GM18858 (cell line): Measurements from ENCODE around the gene FSIP1.

ENCODE experiments used
- ATAC-seq: cut with Tn5 transposase; IDR thresholded peaks from one replicate; pipeline ENCODE4 v1.9.1; 2021; ENCODE audit not compliant: unreplicated experiment

The FSIP1 gene

DNA sequence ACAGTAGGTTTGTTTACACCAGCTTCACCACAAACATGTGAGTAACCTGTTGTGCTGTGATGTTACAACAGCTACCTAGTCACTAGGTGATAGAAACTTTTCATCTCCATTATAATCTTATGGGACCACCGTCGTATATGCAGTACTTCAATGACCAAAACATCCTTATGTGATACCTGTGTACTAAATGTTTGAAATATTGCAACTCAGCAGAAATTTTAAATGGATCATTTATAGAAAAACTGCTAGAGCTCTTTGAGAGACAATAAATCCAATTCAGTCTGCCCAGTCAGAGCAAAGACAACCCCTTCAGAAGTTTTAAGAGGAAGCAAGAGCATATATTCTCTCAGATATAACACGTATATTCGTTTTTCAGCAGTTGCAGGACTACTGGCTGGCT, 128.3 kb downstream of the FSIP1 start:
- ATAC-seq, result no peak

DNA sequence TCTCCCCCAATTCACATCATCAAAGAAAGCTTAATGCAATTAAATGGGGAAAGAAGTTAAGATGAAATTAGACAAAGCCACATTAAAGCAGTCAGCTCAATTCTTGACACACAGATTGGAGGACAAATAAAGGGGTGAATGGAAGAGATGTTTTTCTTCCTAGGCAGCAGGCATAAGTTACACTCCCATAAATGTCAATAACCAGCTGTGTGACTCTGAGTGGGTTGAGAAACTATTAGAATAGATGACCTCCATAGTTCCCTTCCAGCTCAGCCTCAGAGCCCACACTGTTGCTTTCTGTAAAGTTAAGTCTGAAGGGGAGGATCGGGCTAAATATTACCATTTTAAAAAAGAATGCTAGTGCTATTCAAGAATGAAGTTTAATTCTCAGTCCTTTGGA, 130.8 kb downstream of the FSIP1 start:
- ATAC-seq, result no peak

DNA sequence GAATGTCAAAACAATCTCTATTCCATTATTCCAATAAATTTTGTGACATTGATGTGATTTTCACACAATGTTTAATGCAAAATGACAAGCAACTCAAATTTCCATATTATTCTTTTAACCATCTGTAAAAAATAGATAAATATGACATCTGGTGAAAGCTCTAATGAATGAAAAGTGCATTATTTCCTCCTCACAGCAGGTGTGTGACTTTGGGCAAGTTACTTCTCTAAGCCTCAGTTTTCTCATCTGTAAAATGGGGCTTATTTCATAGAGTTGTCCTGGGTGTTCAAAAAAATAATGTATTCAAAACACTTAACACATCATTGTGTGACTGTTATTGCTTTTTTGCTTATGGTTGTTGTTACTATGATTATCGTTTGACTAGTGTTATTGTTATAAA, 131.3 kb downstream of the FSIP1 start:
- ATAC-seq, result no peak

DNA sequence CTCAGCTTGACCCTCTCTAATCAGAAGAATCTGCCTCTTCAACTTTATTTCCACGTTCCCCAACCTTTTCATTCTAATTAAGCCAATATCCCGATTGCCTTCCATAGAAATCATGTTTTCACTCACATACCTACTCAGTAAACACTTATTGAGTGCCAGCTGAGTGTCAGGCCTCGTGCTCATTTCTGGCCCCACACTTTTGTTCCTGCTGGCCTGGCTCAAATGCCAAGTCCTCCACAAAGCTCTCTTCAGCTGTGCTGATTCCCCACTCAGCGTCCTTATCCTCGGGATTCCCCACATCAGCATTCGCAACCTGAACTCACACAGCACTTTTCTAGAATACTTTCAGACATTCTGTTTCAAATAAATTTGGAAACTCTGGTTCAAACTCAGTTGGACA, 132.9 kb downstream of the FSIP1 start:
- no peak for ATAC-seq

DNA sequence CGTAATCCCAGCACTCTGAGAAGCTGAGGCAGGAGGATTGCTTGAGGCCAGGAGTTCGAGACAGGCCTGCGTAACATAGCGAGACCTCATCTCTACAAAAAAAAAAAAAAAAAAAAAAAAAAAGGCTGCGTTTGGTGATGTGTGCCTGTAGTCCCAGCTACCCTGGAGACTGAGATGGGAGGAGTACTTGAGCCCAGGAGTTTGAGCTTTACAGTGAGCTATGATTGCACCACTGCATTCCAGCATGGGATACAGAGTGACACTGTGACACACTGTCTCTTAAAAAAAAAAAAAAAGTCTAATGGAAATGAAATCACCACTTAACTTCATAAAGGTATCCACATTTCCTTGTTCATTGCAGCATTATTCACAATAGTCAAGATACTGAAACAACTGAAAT, 136.2 kb downstream of the FSIP1 start:
- ATAC-seq, result no peak

DNA sequence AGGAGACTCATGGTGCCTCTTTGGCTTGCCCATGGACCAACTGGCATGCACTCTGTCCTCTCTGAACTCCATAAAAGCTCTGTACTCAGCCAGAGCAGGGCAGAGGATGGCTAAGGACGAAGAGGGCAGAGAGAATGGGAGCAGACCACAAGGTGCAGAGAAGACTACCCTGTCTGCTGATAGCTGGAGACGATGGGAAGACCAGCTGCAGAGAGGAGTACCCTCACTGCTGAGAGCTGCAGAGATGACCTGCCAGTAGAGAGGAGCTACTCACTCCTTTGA, 136.7 kb downstream of the FSIP1 start:
- no peak for ATAC-seq

DNA sequence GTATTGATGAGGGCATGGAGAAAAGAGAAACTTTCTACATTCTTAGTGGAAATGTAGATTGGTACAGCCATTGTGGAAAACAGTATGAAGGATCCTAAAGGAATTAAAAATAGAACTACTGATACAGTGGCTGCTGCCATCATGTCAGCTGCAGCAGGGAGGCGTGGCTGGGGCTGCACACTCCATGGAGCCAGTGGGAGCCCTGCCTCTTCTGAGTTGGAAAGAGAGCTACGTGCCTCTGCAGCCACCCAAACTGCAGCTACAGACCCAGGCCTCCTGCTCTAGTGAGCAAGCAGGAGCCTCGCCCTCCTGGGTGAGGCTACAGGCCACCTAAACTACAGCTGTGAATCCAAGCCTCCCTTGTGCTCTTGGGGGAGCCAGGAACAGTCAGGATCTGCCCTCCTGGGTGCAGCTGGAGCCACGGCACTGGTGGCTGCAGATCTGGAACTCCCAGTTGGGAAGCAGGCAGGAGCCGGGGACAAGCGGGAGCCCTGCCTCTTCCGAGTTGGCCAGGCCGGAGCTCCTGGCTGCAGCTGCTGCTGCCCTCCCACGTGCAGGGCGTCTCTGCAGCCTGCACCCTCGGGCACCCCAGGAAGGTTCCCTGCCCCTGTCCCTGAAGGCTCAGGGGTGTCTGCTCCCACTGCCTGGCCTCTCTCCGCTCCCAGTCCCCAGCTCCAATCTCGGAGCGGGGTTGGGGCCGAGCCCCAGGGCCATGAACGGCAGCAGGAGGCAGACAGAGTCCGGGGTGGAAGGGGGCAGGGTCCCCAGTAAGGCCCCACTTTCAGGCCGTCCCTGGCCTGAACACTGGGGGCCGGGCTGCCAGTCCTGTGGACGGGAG, 137.3 kb downstream of the FSIP1 start:
- no peak for ATAC-seq

DNA sequence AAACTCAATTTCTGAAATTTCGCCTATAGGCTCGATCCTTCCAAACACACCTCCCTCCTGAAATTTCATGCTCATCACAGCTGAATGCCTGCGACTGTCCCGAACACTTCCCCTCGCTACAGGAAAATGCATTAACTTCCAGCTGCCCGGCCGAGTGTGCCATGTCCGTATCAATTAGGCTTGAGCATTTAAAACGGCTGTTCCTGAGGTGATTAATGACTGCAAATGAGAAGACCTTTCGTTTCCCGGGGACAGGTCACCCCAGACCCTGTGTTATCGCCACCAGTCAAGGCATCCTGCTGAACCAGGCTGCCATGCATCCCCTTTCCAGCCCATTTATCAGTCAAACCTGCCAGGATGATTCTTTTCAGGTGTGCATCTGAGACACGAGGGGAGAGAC, 138.5 kb downstream of the FSIP1 start:
- no peak for ATAC-seq

DNA sequence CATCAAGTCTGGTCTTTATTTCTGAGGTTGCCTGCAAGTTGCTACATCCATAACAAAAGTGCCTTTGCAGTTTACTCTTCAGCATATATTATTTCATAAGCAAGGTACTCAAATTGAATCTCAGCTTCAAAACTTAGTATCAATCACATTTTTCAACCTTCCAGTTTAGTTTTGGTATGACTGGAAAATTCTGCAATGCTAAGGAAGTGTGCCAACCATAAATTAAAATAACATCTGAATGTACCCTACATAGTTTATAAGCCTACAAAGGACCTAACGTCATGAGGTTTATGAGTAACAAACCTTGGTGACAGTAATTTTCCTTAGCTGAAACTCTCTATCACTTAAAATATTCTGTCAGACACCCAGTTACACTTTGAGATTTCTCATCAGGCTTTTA, 138.9 kb downstream of the FSIP1 start:
- ATAC-seq, result no peak

DNA sequence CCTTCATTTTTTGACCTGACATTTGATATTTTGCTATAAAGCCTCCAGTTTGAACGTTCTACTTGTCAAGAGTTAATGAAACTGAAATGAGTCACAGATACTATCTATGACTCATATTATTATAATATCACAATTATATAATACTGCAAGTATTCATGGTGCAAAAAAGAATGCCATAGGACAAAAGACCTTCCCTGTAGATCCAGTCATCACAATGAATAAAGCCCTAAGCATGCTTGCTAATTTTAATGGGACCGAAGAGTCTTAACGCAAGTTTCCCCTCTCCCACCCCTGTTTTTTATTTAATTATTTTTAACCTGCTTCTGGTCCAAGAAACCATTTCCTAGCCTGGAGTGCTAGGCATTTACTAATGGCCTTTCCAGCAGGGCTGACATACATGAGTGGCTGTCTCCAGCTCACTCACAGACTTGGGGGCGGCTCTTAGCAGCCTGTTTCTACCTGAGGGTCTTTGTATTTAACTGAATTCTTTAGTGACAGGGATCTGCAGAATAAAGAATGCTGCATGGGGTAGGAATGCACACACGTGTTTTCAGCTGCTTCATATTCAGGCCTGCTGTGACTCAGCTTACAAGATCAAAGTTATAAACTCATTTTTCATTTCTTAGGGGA, 140.5 kb downstream of the FSIP1 start:
- no peak for ATAC-seq

DNA sequence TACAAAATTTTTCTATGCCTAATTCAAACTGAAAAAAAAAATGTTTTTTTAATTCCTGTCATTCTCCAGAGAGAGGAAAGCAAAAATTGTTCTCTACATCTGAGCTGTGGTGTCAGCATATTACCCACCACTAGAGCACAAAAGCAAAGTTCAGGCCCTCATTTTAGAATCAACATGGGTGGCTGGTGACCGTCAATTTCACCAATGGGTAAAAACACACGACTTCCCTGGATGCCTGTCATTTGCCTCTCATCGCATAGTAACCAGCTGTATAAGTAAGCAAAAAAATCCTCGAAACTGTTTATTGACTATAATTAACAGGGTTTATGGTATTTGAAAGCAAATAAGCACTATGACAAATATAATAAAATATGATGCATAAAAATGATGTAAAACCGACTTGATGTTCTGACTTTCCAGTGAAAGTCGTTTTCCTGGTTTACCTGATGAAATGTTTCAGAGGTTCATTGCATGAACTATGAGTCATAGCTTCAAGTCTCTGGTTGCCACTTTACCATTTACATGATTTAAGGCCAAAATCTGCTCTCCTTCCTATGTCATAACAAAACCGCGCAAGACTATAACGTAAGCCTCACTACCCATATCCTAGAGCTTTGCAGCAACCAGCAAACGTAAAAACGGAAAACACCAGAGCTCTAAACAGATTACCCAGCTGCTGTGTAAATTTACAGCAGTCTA, 141.3 kb downstream of the FSIP1 start:
- no peak for ATAC-seq

DNA sequence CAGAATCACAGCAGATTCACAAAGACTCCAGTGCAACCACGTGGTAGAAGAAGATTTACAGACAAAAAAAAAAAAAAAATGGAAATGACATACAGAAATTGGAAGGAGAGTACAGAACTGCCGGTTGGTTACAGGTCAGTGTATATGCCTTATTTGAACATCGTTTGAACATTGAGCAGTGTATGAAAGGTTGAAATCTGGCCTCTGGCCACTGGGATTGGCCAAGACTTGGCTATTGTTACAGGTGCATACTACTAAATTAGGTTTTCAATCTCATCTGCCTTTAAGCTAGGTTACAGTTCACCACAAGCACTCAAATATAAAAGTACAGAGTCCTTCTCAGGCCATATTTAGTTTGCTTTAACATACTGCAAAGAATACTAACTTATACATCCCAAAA, 142.0 kb downstream of the FSIP1 start:
- no peak for ATAC-seq

DNA sequence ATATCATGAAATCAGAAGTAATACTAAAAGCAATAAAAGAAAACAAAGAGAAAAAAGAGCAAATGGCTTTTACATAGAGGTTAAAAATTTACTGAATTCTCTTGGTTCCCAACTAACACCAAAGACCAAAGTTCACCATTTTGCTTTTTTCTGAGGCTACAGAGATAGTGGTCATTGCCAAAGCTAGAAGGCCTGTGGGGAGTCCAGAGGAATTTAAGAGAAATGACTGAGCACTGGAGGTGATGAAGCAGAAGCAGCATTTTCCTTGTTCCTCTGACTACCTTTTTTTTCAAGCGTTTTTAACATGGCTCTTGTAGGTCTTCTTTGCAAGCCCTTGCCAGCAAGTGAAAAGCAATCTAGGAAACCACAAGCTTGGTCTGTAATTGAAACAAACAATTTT, 143.6 kb downstream of the FSIP1 start:
- ATAC-seq, result no peak

DNA sequence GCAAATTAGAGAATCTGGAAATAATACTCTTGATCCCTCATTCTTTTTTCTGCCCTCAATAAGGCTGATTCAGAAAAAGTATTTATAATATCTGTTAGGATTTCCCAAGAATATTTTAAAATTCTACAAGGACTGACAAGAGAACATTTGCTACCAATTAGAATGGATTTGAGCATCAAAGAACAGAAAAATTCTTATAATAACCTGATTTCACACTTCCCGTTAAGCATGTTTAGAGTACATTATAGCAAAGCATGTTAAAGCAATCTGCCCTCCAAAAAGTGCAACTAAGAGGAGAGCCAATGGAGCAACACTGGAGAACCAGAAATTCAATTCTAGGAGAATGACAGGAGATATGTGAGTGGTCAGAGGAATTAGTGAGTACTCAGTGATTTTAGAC, 144.6 kb downstream of the FSIP1 start:
- ATAC-seq, result no peak

DNA sequence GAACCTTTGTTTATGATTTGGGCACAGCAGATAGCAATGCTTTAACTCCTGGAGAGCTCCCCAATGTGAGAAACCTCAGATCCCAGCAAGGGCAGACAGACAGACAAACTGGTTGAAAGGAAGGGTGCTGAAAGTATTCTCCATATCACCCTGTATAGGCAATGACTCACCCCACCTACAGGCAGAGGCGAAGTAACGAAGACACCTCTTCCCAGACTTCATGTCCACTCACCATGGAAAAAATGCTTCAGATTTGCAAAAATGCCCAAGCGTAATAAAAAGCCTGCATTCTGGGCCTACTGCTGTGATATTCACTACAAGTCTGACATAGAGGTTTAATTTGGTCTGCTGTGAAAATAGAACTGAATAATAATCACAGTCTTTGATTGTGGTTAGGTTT, 151.3 kb downstream of the FSIP1 start:
- ATAC-seq, result no peak

DNA sequence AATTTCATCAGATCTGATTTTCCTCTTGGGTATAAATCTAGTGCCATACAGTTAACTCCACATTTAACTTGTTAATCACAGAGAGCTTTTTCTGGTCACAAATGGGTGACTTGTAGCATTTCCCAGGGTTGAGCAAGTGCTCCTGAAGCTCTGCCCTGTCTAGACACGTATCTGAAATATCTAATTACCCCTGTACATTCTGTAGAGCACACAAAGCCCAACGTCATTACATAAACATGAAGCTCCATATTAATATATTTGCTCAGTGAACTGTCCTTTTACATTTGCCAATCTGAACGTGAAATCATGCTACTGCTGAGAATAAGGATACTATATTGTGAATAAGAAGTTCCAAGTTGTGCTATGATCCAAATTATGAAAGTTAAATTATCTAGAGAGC, 152.7 kb downstream of the FSIP1 start:
- no peak for ATAC-seq

DNA sequence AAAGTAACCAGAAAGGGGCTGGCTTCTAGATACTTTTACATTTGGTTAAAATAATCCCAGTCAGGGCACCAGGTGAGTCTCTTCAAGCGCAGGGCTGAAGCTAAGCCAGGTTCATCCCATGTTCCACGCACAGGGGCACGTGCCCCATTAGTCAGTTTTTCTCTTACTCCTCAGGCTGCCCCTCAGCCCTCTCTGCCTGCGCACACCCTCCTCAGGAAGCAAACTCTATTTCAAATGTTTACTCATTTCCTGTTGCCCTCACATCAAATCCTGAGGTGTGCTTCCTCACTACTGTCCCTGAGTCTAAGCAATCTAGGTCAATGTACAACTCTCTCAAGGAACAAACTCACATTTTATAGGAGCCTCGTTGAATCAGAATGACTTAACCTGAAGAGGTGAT, 153.3 kb downstream of the FSIP1 start:
- ATAC-seq, result no peak

DNA sequence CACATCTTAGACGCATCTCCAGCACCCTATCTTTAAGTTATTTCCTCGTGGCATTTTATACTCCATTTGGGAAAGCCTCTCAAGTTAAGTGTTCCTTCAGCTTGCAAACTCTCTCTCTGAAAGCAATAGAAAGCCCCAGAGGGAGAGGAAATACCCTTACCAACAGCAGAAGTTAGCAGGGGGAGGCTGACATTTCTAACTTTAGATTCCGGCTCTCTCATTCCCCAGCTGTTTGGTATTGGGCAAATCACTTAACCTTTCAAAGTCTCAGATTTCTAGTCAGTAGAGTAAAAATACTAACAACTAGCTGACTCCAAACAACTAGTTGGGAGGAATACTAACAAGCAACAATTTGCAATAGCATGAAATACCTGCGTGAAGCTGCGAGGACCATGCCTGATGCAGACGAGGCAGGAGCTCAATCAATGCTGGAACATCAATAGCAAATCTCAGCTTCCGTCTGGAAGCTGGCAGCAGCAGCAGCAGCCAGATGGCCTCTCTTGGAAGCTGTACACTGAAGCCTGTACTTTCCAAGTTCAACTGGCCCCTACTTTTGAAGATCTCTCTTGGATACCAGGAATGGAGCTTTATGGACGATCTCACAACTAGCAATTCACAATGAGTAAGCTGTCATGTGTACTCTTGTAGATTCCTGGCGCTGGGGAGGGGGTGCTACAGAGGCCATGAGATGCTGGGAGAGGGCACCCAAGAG, 153.9 kb downstream of the FSIP1 start:
- no peak for ATAC-seq

DNA sequence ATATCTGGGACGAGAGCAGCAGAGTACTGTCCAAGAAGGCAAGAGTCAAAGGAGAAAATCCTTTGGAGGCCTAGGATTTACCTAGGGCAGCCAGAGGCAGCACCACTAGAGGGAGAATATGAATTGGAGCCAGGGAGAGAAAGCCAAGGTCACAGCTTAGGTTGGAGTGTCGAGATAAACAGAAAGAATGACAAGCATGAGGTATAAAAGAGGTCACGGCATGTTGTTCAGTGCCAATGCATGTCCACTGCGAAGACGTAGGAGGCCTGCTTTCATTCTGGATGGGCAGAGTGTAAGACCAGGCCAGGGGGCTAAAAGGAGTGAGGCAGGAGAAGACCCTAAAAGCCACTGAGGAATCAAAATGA, 154.5 kb downstream of the FSIP1 start:
- no peak for ATAC-seq

DNA sequence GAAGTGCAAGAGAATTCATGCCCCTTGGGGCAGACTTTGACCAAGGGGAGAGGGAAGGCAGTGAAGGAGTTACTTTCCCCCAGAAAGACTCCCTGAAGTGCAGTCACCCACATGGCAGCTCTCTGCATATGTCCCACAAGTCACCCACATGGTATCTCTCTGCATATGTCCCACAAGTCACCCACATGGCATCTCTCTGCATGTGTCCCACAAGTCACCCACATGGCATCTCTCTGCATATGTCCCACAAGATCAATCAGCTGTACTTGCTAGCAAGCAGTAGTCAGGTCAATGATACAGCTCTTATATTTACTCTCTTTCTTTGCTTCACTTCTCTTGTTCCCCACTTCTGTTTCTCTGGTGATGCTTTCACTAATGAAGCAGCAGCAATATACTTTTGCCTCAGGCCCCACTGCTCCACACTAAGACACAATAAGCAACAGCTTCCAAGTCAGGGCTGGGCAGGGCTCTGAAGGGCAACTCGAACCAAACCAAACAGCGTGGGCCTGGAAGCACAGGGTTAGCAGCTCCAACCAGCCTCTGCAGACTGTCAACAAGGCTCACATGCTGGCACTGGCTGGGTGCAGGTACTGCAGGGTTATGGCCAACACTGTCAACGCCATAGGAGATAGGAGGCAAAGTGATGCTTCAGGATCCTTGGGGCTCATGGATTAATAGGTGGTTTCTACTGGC, 155.0 kb downstream of the FSIP1 start:
- no peak for ATAC-seq

DNA sequence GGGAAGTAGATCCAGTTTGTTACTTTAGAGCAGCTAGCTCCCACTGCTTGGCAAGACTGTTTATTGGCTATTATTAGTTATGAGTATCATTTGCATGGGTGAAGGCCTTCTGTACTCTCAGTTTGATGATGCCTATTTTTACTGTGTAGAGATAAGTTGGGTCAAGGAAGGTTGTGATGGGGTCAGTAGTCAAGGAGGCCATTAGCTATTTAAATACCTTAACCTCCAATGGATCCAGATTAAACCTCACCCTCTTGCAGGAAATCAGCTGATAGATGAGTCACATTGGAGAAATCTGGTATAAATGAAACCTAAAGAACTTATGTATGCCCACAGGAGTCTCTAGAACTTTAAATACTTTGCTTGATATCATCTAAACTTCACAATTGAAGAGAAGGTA, 156.8 kb downstream of the FSIP1 start:
- ATAC-seq, result no peak
